GM06990 (cell line): ENCODE measurements around the gene TSNAX.
"Not testable (repeated sequence)": the region's sequence is repeated elsewhere in the genome, so short reads cannot be mapped to it uniquely, and the experiment has no call there.

ENCODE experiments used
- DNase-seq: peaks from one replicate; pipeline ENCODE4 v3.0.0-alpha.2; 2011; ENCODE audit not compliant: insufficient read length; ENCODE audit errors: extremely low read depth
- H3K27me3 ChIP-seq: replicated peaks from 2 replicates; pipeline ENCODE4 v1.6.0; 2011; ENCODE audit warnings: low read length; ENCODE audit not compliant: control insufficient read depth, insufficient read depth
- H3K36me3 ChIP-seq: 2 replicates; pipeline ENCODE4 v1.5.1; 2011; ENCODE audit warnings: low read length; ENCODE audit not compliant: control insufficient read depth, insufficient read depth
- H3K4me3 ChIP-seq: replicated peaks from 2 replicates; pipeline ENCODE4 v1.5.1; 2011; ENCODE audit warnings: low read depth, mild to moderate bottlenecking, control low read depth, low read length
- CTCF ChIP-seq: IDR thresholded peaks from 2 replicates; pipeline ENCODE4 v1.5.1; 2011; ENCODE audit warnings: low read length, control low read depth, mild to moderate bottlenecking, inconsistent platforms; ENCODE audit not compliant: insufficient read depth, poor library complexity, severe bottlenecking

Gene TSNAX

GRCh38 chr1:231499148-231499763 is 29.2 kb upstream of the TSNAX start:
- no peak for TF ChIP-seq CTCF
- Histone ChIP-seq H3K36me3 (no peaks in the 10 kb centered on the region), H3K4me3 (no peak overlapping the region), H3K27me3 (no peaks in the 10 kb centered on the region)
- DNase-seq: no peak

GRCh38 chr1:231500666-231501065 is 27.8 kb upstream of the TSNAX start:
- DNase-seq: no peak
- Histone ChIP-seq H3K4me3 (no peak overlapping the region), H3K27me3 (no peaks in the 10 kb centered on the region), H3K36me3 (no peaks in the 10 kb centered on the region)
- TF ChIP-seq CTCF: no peak

GRCh38 chr1:231503168-231503567 is 25.3 kb upstream of the TSNAX start:
- H3K36me3 ChIP-seq, DNase-seq, H3K4me3 ChIP-seq, H3K27me3 ChIP-seq: not testable (repeated sequence)

DNA sequence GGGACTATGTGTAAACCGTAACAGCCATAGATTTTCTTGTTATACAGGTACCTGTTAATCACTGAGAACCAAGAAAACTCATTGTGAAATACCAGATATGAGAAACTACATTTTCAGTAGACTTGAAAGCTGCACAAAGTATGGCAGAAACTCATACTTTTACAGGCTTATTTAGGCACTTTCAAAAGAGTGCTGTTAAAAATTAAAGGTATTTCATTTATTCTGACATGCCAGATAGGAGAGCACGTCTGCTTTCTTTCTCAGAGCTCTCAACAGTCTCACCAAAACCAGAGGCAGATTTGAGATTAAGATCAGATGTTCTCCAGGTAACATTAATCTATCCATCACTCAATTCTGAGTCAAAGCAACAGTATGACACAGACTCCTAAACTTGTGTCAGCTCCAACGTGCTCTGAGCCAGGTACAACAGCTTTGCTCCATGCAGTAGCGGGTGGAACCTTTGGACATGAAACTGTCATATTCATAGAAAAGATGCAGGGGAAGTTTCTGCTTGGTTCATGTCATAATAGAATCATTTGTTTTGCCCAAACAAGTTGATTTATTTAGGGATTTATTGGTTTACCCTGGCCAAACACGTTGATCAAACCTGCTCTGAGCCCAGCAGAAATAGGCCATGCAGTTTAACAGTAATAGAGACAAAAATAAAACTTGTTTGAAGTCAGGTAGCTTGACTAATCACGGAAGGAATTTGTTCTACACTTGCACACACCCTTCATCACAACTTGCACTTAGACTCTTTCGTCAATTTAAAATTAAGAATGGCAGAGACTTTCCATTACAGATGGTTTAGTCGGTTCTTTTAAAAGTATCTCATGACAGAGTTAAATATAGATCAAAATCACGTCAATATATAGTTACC is 20.8 kb upstream of the TSNAX start:
- no peak for TF ChIP-seq CTCF
- H3K27me3 ChIP-seq: no peaks in the 10 kb centered on the region
- no peaks in the 10 kb centered on the region for H3K36me3 ChIP-seq
- DNase-seq: no peak
- no peak overlapping the region for H3K4me3 ChIP-seq

DNA sequence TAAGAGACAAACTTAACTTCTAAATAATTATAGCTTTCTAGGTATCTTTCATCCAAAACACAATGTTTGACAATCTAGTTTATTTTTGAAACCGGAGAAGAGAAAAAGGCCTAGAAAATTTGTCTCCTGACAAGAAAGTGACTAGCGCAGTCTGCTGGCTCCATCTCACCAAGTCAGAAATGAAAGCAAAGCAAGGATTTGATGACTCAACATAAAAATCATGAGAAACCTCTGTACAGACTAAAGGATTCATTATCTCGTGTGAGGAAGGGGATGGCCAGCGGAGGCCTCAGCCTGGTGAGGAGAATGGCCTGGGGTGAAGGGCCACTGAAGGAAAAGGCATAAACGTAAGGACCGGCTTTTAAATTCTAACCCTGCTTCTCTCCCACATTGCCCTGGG is 20.0 kb upstream of the TSNAX start:
- no peak for TF ChIP-seq CTCF
- DNase-seq: no peak
- Histone ChIP-seq H3K4me3 (no peak overlapping the region), H3K36me3 (no peaks in the 10 kb centered on the region), H3K27me3 (no peaks in the 10 kb centered on the region)

DNA sequence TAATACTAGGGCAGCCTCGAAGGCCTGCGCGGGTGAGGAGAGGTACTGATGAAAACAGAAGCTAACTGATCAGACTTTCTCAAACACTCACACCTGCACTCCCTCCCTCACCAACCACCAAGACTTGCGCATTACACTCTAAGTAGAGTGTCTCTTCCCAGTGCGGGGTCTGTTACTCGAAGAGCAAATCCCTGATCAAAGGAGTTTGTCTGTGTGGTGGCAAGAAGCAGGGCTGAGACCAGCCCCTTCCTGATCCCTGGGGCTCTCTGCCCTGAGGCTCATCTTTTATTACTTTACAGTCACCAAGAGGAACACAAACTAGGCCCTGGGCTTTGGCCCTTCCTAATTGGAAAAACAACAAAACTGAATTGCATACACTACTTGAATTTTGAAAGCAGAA is 19.5 kb upstream of the TSNAX start:
- Histone ChIP-seq H3K27me3 (no peaks in the 10 kb centered on the region), H3K4me3 (no peak overlapping the region), H3K36me3 (no peaks in the 10 kb centered on the region)
- no peak for TF ChIP-seq CTCF
- DNase-seq: no peak
